GM19043 (cell line): ENCODE measurements around the gene SH3GL1.

ENCODE experiments used
- ATAC-seq: cut with Tn5 transposase; IDR thresholded peaks from one replicate; pipeline ENCODE4 v1.9.1; 2021; ENCODE audit warnings: low read depth; ENCODE audit not compliant: unreplicated experiment

The SH3GL1 gene

GRCh38 chr19:4402171-4403004 is 2.0 kb upstream of the SH3GL1 start, which contains the start of gene CHAF1A:
TSS of gene CHAF1A (plus strand) at chr19:4402640. CDS start at chr19:4402763, 123 bp downstream.
- ATAC-seq = peak; percentile 88

- no peak for ATAC-seq
These were observed 1.4 kb upstream of the SH3GL1 start for GRCh38 chr19:4401769-4402170.

DNA sequence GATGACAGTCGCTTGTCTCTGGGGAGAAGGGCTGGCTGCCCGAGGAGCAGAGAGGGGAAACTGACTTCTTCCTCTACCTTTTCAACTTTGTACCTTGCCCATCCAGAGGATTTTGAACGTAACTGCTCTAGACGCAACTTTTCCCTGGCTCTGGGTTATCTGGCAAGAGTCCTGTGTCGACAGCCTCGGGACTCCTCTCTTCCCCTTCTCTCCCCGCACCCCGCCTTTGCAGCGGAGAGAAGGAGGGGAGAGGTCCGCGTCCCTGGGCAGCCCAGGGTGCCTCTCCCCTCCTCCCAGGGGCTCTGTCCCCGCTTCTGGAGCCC is 574 bp downstream of the SH3GL1 start:
- ATAC-seq = no peak

DNA sequence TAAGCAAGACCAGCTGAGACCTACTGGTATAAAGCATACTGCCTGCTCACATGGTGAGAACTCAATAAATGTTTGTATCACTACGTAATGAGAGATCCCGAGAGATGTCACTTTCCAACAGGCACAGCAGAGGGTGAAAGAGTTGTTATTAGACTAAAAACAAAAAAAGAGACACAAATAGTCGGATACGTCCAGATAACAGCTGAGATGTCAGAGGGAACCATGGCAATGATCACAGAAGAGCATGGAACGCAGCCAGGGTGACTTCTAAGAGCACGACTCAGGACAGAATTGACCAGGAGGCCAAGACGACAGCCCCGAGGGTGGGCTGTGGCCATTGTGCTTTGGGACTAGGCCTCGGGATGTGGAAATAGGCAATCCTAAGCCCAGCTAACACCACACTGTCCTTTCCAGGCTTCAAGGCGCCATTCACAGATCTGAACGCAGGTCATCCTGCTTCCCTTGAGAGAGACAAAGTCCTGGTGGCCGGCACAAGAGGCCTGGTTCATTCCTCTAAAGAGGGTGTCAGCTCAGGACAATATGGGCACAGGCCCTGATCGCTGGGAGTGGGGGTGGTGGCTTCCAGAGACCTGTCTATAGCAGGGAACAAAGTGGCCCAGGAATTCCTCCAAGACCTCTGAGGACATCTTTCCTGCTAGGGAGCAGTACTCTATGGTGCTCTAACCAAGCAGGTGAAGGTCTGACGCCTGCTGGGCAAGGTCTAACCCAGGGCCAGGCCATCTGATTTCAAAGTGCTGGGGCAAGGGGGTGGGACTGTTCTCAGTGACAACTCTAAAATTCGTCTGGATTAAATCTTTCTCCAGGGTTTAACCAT is 3.2 kb downstream of the SH3GL1 start:
- ATAC-seq = no peak

- no peak for ATAC-seq
These were observed 6.3 kb downstream of the SH3GL1 start for GRCh38 chr19:4393947-4394590.

GRCh38 chr19:4391701-4392483 is 8.5 kb downstream of the SH3GL1 start:
- ATAC-seq = no peak

- ATAC-seq = no peak
These were observed 9.0 kb downstream of the SH3GL1 start for GRCh38 chr19:4391306-4391693.

GRCh38 chr19:4390567-4391305 is 9.6 kb downstream of the SH3GL1 start:
- no peak for ATAC-seq

- no peak for ATAC-seq
These were observed 10.3 kb downstream of the SH3GL1 start for GRCh38 chr19:4390017-4390566.

GRCh38 chr19:4389511-4390016 is 10.8 kb downstream of the SH3GL1 start:
- ATAC-seq = no peak

- ATAC-seq = no peak
These were observed 11.3 kb downstream of the SH3GL1 start for GRCh38 chr19:4389064-4389375.

GRCh38 chr19:4388337-4389063 is 11.8 kb downstream of the SH3GL1 start:
- no peak for ATAC-seq

GRCh38 chr19:4386041-4386782 is 14.1 kb downstream of the SH3GL1 start:
- ATAC-seq = no peak

GRCh38 chr19:4385291-4386040 is 14.9 kb downstream of the SH3GL1 start:
- ATAC-seq = no peak

DNA sequence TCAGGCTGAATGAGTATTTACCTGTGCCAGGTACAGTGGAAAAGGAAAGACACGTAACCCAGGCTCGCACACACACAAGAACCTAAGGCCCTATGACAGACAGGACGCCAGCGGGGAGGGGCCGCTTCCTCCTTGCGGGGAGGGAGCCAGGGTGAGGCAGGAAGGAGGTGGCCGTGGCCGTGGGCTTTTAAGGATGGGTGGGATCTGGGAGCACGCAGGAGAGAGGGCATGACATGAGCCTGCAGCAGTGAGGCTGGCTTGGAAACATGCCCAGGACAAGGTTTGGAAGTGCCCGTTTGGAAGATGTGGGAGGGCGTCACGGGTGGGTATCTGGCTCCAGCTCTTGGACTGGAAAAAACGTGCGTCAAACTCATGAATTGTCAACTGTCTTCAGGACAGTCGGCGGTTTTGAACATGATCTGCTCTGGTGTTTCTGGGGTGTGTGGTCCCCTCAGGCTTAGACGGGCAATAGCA is 20.1 kb downstream of the SH3GL1 start:
- no peak for ATAC-seq

DNA sequence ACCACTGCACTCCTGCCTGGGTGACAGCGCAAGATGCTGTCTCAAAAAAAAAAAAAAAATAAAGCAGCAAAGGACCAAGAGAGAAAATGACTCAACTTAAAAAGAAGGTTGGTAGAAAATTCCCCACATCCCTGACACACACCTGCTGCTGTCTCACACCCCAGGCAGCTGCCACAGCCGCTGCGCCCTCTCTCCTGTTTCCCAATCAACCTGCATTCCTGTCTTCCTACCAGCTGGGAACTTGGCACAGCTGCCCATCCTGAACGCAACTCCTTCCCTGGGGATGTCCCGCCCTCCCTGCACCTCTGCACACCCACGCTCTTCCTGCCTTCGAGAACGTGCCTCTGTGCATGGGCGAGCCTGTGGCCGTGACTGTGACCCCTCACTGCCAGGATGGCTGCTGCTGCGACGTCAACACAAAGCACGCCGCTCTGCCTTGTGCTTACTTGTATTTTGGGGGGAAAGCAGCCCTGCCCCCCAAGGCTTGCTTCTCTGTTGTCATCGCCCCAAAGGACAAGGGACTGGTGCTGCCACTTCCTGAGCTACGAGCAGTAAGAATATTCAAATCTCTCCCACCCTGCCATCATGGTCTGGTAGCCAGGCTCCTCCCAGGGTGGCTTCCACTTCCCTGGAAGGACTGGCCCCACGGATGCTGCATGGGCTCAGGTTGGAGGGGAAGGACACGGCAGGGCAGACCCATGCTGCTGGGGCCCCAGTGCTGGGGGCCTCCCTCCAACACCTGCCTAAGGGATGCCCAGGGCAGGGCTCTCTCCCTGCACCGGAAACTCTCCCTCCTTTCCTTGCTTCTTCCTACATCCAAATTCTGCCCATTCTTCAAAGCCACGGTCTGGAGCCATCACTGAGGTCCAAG is 20.7 kb downstream of the SH3GL1 start:
- ATAC-seq = no peak
